CD1c-positive myeloid dendritic cell (primary cell): Measurements from ENCODE around the gene RUVBL2.
"Not testable (repeated sequence)": the region's sequence is repeated elsewhere in the genome, so short reads cannot be mapped to it uniquely, and the experiment has no call there.

Source experiments
- DNase-seq: peaks from one replicate; pipeline ENCODE4 v3.0.0-alpha.2; 2016; ENCODE audit errors: extremely low spot score

Gene RUVBL2

GRCh38 chr19:49049011-49049410 lies 55.3 kb downstream of the RUVBL2 start, which contains the start of gene CGB8:
CGB8 (minus strand) TSS chr19:49049111; CDS start chr19:49048739, 372 bp downstream.
- DNase-seq, result not testable (repeated sequence)

GRCh38 chr19:49049834-49050233 lies 56.1 kb downstream of the RUVBL2 start:
- DNase-seq, result not testable (repeated sequence)

GRCh38 chr19:49050376-49051033 lies 56.8 kb downstream of the RUVBL2 start:
- DNase-seq, result not testable (repeated sequence)

- DNase-seq, result peak; percentile 52
These were observed 62.6 kb downstream of the RUVBL2 start for GRCh38 chr19:49056101-49056901.

- not testable (repeated sequence) for DNase-seq
These were observed 63.4 kb downstream of the RUVBL2 start for GRCh38 chr19:49056902-49057596.

GRCh38 chr19:49057636-49058234 lies 64.0 kb downstream of the RUVBL2 start, which contains the start of gene CGB7:
CGB7 (minus strand) TSS chr19:49057749; CDS start chr19:49055375, 2,374 bp downstream.
- peak; percentile 46 for DNase-seq

- DNase-seq, result no peak
These were observed 64.9 kb downstream of the RUVBL2 start for GRCh38 chr19:49058562-49058961.

GRCh38 chr19:49059053-49059452 lies 65.4 kb downstream of the RUVBL2 start:
- DNase-seq, result no peak

GRCh38 chr19:49061000-49061399 lies 67.3 kb downstream of the RUVBL2 start:
- DNase-seq, result no peak

- no peak for DNase-seq
These were observed 67.8 kb downstream of the RUVBL2 start for GRCh38 chr19:49061445-49061844.

- DNase-seq, result no peak
These were observed 70.4 kb downstream of the RUVBL2 start for GRCh38 chr19:49064029-49064629.

- DNase-seq, result no peak
These were observed 71.3 kb downstream of the RUVBL2 start, which contains the start of gene NTF4 for GRCh38 chr19:49064768-49065611. NTF4 (minus strand) TSS chr19:49064818; CDS start chr19:49061997, 2,821 bp downstream.
